Measurements from ENCODE around the gene VDR. TPM values are rescaled to one million over a fixed set of nuclear protein-coding genes. Genes with fewer than 3 reads are reported as not detected.

Gene VDR
- total RNA-seq, 1 donor from 2014 or later: 0.54 TPM

DNA sequence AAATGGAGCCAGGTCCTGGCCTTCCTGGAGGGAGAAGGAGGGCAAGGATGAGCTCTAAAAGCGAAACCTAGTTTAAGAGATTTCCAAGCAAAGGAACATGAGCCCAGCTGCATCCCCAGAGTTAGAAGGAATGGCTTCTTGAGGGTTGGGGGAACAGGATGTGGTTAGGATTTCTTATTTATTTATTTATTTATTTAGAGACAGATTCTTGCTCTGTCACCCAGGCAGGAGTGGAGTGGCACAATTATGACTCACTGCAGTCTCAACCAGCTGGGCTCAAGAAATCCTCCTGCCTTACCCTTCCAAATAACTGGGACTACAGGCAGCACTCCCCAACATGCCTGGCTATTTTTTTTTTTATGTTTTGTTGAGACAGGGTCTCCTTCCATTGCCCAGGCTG is 33.3 kb upstream of the VDR start:
- no peaks in the 10 kb centered on the region for H3K9me3 Mint-ChIP-seq
- H3K27me3 Mint-ChIP-seq (ENCODE audit: low read depth): peaks cover 8% of the 10 kb centered on the region
- TF ChIP-seq, protein P1, sequence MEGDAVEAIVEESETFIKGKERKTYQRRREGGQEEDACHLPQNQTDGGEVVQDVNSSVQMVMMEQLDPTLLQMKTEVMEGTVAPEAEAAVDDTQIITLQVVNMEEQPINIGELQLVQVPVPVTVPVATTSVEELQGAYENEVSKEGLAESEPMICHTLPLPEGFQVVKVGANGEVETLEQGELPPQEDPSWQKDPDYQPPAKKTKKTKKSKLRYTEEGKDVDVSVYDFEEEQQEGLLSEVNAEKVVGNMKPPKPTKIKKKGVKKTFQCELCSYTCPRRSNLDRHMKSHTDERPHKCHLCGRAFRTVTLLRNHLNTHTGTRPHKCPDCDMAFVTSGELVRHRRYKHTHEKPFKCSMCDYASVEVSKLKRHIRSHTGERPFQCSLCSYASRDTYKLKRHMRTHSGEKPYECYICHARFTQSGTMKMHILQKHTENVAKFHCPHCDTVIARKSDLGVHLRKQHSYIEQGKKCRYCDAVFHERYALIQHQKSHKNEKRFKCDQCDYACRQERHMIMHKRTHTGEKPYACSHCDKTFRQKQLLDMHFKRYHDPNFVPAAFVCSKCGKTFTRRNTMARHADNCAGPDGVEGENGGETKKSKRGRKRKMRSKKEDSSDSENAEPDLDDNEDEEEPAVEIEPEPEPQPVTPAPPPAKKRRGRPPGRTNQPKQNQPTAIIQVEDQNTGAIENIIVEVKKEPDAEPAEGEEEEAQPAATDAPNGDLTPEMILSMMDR (IDR thresholded peaks at IDR 0.05; ENCODE audit: unreplicated experiment): no peak
- H3K4me3 Mint-ChIP-seq: no peak overlapping the region
- no peak for DNase-seq (ENCODE audit: low spot score in 2 of 2, unreplicated experiment in 2 of 2)
- no peaks in the 10 kb centered on the region for H3K36me3 Mint-ChIP-seq
- H3K4me1 Mint-ChIP-seq: no peaks in the 10 kb centered on the region
- no peak overlapping the region for H3K27ac Mint-ChIP-seq

DNA sequence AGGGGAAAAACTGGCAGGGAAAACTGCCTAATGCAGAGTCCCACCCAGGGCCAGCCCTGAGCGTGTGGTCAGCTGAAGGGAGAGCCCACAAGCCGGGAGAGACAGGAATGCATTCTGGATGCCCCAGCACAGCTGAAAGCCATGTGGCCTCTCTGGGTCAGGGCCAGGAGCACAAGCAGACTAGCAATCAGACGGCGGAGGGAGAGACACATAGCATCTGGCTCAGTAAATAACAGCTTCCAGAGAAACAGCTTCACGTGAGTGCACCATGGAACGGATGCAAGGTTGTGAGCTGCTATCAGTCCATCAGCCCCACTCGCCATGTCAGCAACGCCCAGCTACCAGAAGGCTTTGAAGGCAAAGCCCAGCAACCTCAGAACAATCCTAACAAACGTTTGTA is 30.4 kb upstream of the VDR start:
- H3K4me1 Mint-ChIP-seq: peaks cover 5% of the 10 kb centered on the region
- H3K36me3 Mint-ChIP-seq: no peaks in the 10 kb centered on the region
- no peaks in the 10 kb centered on the region for H3K9me3 Mint-ChIP-seq
- no peak overlapping the region for H3K27ac Mint-ChIP-seq
- peaks cover 2% of the 10 kb centered on the region for H3K27me3 Mint-ChIP-seq (ENCODE audit: low read depth)
- no peak overlapping the region for H3K4me3 Mint-ChIP-seq
- TF ChIP-seq, protein P1 (IDR thresholded peaks at IDR 0.05; ENCODE audit: unreplicated experiment): no peak
- DNase-seq (ENCODE audit: low spot score in 2 of 2, unreplicated experiment in 2 of 2): no peak

GRCh38 chr12:47931187-47931586 is 26.4 kb upstream of the VDR start:
- TF ChIP-seq, protein P1 (IDR thresholded peaks at IDR 0.05; ENCODE audit: unreplicated experiment): no peak
- no peak for DNase-seq (ENCODE audit: low spot score in 2 of 2, unreplicated experiment in 2 of 2)

DNA sequence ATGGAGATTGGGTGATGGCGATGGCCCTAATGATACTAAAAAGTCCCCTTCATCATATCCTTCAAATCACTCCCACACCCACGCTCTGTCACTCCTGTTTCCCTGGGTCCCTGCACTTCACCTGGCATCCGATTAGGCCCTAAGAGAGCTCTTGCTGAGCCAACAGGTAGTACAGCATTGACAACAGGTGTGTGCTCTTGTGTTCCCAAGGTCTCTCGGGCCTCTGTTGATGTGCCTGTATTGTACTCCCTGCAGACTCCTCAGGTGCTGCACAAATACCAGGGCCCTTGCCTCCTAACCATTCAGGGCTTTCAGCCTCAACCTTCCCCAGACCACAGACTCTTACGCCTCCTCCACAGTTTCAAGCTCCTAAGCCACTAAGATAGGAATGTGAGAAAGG is 25.8 kb upstream of the VDR start:
- peaks cover 7% of the 10 kb centered on the region for H3K27me3 Mint-ChIP-seq (ENCODE audit: low read depth)
- no peak overlapping the region for H3K27ac Mint-ChIP-seq
- H3K4me3 Mint-ChIP-seq: no peak overlapping the region
- no peaks in the 10 kb centered on the region for H3K9me3 Mint-ChIP-seq
- TF ChIP-seq, protein P1 (IDR thresholded peaks at IDR 0.05; ENCODE audit: unreplicated experiment): no peak
- no peaks in the 10 kb centered on the region for H3K36me3 Mint-ChIP-seq
- DNase-seq (ENCODE audit: low spot score in 2 of 2, unreplicated experiment in 2 of 2): no peak
- peaks cover 5% of the 10 kb centered on the region for H3K4me1 Mint-ChIP-seq

More at GRCh38 chr12:47931187-47931586, 26.4 kb upstream of the VDR start:
- Mint-ChIP-seq H3K4me1 (peaks cover 5% of the 10 kb centered on the region), H3K9me3 (no peaks in the 10 kb centered on the region), H3K4me3 (no peak overlapping the region), H3K36me3 (no peaks in the 10 kb centered on the region), H3K27ac (no peak overlapping the region), H3K27me3 (ENCODE audit: low read depth) (peaks cover 7% of the 10 kb centered on the region)

DNA sequence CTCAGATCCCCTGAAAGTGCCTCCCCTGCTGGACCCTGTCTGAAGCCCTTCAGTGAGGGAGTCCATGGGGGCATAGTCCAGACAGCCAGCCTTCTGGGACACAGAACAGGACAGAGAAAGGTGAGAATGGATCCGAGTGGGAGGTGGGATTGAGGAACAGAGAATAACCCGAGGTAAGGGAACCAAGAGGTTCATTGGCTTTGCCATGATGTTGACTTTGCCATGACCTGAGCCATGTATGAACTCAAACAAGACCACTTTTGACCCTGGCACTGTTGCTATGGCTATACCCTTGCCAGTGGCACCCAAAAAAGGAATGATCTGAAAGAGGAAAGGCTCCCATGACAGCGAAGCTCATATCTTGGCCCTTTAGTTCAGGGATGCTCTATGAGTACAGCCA is 22.6 kb upstream of the VDR start:
- Mint-ChIP-seq H3K4me1 (peaks cover 5% of the 10 kb centered on the region), H3K36me3 (no peaks in the 10 kb centered on the region), H3K4me3 (no peak overlapping the region), H3K9me3 (no peaks in the 10 kb centered on the region), H3K27ac (no peak overlapping the region), H3K27me3 (ENCODE audit: low read depth) (peaks cover 31% of the 10 kb centered on the region)
- DNase-seq (ENCODE audit: low spot score in 2 of 2, unreplicated experiment in 2 of 2): no peak
- TF ChIP-seq, protein P1 (IDR thresholded peaks at IDR 0.05; ENCODE audit: unreplicated experiment): no peak

- Mint-ChIP-seq H3K9me3 (peaks cover 4% of the 10 kb centered on the region), H3K27ac (no peak overlapping the region), H3K36me3 (no peaks in the 10 kb centered on the region), H3K27me3 (ENCODE audit: low read depth) (peaks cover 36% of the 10 kb centered on the region), H3K4me3 (no peak overlapping the region), H3K4me1 (peaks cover 9% of the 10 kb centered on the region)
- DNase-seq (ENCODE audit: low spot score in 2 of 2, unreplicated experiment in 2 of 2): no peak
- TF ChIP-seq, protein P1 (IDR thresholded peaks at IDR 0.05; ENCODE audit: unreplicated experiment): no peak
These were observed 17.1 kb upstream of the VDR start for GRCh38 chr12:47921907-47922306.
